GM06990 (cell line): Measurements from ENCODE around the gene LACTBL1.

Experiments used
- DNase-seq: peaks from one replicate; pipeline ENCODE4 v3.0.0-alpha.2; 2011; ENCODE audit not compliant: insufficient read length; ENCODE audit errors: extremely low read depth
- H3K27me3 ChIP-seq: replicated peaks from 2 replicates; pipeline ENCODE4 v1.6.0; 2011; ENCODE audit warnings: low read length; ENCODE audit not compliant: control insufficient read depth, insufficient read depth
- H3K36me3 ChIP-seq: 2 replicates; pipeline ENCODE4 v1.5.1; 2011; ENCODE audit warnings: low read length; ENCODE audit not compliant: control insufficient read depth, insufficient read depth
- H3K4me3 ChIP-seq: replicated peaks from 2 replicates; pipeline ENCODE4 v1.5.1; 2011; ENCODE audit warnings: low read depth, mild to moderate bottlenecking, control low read depth, low read length
- TF ChIP-seq, protein P1 (sequence below): IDR thresholded peaks from 2 replicates; pipeline ENCODE4 v1.5.1; 2011; ENCODE audit warnings: low read length, control low read depth, mild to moderate bottlenecking, inconsistent platforms; ENCODE audit not compliant: insufficient read depth, poor library complexity, severe bottlenecking

LACTBL1 gene

DNA sequence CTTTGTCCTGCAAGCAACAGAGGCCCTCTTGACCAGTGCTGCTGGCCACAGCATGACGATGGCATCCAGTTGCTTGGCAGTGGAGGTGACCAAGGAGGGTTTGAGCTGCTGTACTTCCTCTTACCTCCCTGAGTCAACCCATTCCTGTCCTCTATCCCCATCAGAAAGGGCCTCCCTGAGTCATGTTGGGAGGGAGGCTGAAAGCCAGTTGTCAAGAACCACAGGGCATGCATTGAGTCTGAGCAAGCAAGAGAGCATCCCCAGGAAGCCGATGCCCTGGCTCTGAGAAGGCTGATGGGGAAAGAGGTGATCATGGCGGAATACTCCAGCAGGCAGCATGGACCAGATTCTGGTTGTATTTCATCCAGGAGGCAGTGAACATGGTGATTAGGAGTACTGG lies 69.6 kb downstream of the LACTBL1 start:
- no peak for DNase-seq
- Histone ChIP-seq H3K4me3 (no peak overlapping the region), H3K27me3 (peaks cover 1% of the 10 kb centered on the region), H3K36me3 (no peaks in the 10 kb centered on the region)
- TF ChIP-seq, protein P1, sequence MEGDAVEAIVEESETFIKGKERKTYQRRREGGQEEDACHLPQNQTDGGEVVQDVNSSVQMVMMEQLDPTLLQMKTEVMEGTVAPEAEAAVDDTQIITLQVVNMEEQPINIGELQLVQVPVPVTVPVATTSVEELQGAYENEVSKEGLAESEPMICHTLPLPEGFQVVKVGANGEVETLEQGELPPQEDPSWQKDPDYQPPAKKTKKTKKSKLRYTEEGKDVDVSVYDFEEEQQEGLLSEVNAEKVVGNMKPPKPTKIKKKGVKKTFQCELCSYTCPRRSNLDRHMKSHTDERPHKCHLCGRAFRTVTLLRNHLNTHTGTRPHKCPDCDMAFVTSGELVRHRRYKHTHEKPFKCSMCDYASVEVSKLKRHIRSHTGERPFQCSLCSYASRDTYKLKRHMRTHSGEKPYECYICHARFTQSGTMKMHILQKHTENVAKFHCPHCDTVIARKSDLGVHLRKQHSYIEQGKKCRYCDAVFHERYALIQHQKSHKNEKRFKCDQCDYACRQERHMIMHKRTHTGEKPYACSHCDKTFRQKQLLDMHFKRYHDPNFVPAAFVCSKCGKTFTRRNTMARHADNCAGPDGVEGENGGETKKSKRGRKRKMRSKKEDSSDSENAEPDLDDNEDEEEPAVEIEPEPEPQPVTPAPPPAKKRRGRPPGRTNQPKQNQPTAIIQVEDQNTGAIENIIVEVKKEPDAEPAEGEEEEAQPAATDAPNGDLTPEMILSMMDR = no peak
